Measurements from ENCODE around the gene TRMT10B.
"Not testable (repeated sequence)": the region's sequence is repeated elsewhere in the genome, so short reads cannot be mapped to it uniquely, and the experiment has no call there.

The TRMT10B gene

GRCh38 chr9:37818849-37819248 is 65.2 kb downstream of the TRMT10B start:
- no peak for TF ChIP-seq CTCF (IDR thresholded peaks at IDR 0.05; ENCODE audit: control extremely low read depth, extremely low read depth, low read depth, missing control alignments)
- POLR2A ChIA-PET, result no interaction called here
- CTCF ChIA-PET, result interaction anchor here (1.0 to 1.9 kb wide), 3 partner anchors 9 to 15 kb away, joined by 3 to 9 read pairs (median 5); no protein-coding TSS in a partner anchor
- DNase-seq (ENCODE audit: extremely low spot score), result no peak

- DNase-seq (ENCODE audit: extremely low spot score), result no peak
- TF ChIP-seq CTCF (IDR thresholded peaks at IDR 0.05; ENCODE audit: control extremely low read depth, extremely low read depth, low read depth, missing control alignments), result no peak
- ChIA-PET POLR2A (no interaction called here), CTCF (interaction anchor here (0.7 to 1.9 kb wide), 4 partner anchors 9 to 15 kb away, joined by 3 to 9 read pairs (median 6); no protein-coding TSS in a partner anchor)
Measured at GRCh38 chr9:37820142-37820541, 66.5 kb downstream of the TRMT10B start.

DNA sequence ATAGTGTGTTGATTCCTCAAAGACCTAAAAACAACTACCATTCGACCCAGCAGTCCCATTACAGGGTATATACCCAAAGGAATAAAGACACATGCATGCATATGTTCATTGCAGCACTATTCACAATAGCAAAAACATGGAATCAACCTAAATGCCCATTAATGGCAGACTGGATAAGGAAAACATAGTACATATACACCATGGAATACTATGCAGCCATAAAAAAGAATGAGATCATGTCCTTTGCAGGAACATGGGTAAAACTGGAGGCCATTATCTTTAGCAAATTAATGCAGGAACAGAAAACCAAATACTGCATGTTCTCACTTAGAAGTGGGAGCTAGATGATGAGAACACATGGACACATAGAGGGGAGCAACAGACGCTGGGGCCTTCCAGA is 71.6 kb downstream of the TRMT10B start:
- DNase-seq (ENCODE audit: extremely low spot score); POLR2A ChIA-PET: not testable (repeated sequence)
- CTCF ChIA-PET, result interaction anchor here (0.8 to 1.2 kb wide), 2 partner anchors 12 to 18 kb away, joined by 4 read pairs; no protein-coding TSS in a partner anchor

DNA sequence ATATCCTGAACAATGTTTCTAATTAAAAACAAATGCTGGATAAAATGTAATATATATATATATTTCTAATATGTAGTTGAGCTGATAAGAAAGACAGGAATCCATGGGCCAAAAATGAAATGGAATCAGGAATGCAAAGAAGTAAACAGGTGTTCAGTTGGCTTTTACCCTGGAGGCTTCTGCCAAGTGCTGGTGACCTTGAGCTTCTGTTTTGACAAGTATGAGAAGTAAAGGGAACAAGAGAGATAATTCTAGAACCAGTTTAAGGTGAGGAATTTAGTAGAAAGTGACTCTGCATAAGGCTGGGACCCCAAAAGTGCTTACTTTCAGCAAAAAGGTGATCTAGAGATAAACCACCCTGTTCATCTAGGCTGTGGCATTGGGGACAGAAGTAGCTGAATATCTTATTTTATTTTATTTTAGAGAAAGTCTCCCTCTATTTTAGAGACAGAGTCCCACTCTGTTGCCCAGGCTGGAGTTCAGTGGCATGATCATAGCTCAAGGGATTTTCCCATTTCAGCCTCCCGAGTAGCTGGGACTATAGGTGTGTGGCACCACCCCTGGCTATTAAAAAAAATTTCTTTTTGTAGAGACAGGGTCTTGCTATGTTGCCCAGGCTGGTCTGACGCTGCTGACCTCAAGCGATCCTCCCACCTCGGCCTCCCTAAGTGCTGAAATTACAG is 74.0 kb downstream of the TRMT10B start:
- no peak for DNase-seq (ENCODE audit: extremely low spot score)
- ChIA-PET CTCF (interaction anchor here (1.0 kb wide), 1 partner anchor 8 kb away, joined by 3 read pairs; no protein-coding TSS in a partner anchor), POLR2A (no interaction called here)
- TF ChIP-seq CTCF (IDR thresholded peaks at IDR 0.05; ENCODE audit: control extremely low read depth, extremely low read depth, low read depth, missing control alignments), result no peak

Data from GM10248 (cell line).